Measurements from ENCODE around the gene PTPN14.

The PTPN14 gene

GRCh38 chr1:214420833-214421232, 130.6 kb downstream of the PTPN14 start:
- TF ChIP-seq POLR2AphosphoS5 (IDR thresholded peaks at IDR 0.05; ENCODE audit: low read depth) (no peak), GABPA (IDR thresholded peaks at IDR 0.05; ENCODE audit: low read depth) (no peak), SPI1 (IDR thresholded peaks at IDR 0.05; ENCODE audit: borderline replicate concordance, low read depth) (no peak)
- TF ChIP-seq, protein P1, sequence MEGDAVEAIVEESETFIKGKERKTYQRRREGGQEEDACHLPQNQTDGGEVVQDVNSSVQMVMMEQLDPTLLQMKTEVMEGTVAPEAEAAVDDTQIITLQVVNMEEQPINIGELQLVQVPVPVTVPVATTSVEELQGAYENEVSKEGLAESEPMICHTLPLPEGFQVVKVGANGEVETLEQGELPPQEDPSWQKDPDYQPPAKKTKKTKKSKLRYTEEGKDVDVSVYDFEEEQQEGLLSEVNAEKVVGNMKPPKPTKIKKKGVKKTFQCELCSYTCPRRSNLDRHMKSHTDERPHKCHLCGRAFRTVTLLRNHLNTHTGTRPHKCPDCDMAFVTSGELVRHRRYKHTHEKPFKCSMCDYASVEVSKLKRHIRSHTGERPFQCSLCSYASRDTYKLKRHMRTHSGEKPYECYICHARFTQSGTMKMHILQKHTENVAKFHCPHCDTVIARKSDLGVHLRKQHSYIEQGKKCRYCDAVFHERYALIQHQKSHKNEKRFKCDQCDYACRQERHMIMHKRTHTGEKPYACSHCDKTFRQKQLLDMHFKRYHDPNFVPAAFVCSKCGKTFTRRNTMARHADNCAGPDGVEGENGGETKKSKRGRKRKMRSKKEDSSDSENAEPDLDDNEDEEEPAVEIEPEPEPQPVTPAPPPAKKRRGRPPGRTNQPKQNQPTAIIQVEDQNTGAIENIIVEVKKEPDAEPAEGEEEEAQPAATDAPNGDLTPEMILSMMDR (IDR thresholded peaks at IDR 0.05; ENCODE audit: insufficient read depth, low read length), result no peak
- TF ChIP-seq, protein P2, sequence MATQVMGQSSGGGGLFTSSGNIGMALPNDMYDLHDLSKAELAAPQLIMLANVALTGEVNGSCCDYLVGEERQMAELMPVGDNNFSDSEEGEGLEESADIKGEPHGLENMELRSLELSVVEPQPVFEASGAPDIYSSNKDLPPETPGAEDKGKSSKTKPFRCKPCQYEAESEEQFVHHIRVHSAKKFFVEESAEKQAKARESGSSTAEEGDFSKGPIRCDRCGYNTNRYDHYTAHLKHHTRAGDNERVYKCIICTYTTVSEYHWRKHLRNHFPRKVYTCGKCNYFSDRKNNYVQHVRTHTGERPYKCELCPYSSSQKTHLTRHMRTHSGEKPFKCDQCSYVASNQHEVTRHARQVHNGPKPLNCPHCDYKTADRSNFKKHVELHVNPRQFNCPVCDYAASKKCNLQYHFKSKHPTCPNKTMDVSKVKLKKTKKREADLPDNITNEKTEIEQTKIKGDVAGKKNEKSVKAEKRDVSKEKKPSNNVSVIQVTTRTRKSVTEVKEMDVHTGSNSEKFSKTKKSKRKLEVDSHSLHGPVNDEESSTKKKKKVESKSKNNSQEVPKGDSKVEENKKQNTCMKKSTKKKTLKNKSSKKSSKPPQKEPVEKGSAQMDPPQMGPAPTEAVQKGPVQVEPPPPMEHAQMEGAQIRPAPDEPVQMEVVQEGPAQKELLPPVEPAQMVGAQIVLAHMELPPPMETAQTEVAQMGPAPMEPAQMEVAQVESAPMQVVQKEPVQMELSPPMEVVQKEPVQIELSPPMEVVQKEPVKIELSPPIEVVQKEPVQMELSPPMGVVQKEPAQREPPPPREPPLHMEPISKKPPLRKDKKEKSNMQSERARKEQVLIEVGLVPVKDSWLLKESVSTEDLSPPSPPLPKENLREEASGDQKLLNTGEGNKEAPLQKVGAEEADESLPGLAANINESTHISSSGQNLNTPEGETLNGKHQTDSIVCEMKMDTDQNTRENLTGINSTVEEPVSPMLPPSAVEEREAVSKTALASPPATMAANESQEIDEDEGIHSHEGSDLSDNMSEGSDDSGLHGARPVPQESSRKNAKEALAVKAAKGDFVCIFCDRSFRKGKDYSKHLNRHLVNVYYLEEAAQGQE (IDR thresholded peaks at IDR 0.05; ENCODE audit: insufficient replicate concordance, low read depth), result no peak
- Histone ChIP-seq H3K27me3 (ENCODE audit: insufficient read depth, poor library complexity, severe bottlenecking) (no peaks in the 10 kb centered on the region), H3K4me3 (replicated peaks; ENCODE audit: insufficient read depth, low read length) (no peak overlapping the region), H3K27ac (replicated peaks) (no peak overlapping the region)
- DNase-seq (ENCODE audit: low read depth in 1 of 2, low spot score in 1 of 2), result no peak

DNA sequence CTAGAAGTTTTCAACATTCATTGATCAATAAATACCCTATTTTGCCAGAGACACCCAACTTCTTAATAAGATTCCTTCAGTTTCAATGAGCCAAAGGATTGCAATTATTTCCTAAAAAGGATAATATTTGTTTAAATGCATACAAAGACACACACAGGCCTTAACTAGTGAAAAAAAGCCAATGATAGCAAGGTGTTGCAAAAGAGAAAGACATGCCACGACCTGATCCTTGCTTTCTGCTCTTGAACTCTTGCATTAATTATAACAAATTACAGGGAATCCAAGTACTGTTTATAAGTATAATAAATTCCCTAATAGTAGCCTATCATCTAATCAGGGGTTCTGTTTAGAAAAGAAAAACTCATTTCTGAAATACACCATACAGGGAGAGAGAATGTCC, 131.1 kb downstream of the PTPN14 start:
- DNase-seq (ENCODE audit: low read depth in 1 of 2, low spot score in 1 of 2), result no peak
- no peak overlapping the region for H3K27ac ChIP-seq (replicated peaks)
- H3K4me3 ChIP-seq (replicated peaks; ENCODE audit: insufficient read depth, low read length), result no peak overlapping the region
- TF ChIP-seq, protein P2 (IDR thresholded peaks at IDR 0.05; ENCODE audit: insufficient replicate concordance, low read depth), result no peak
- TF ChIP-seq, protein P1 (IDR thresholded peaks at IDR 0.05; ENCODE audit: insufficient read depth, low read length), result no peak
- TF ChIP-seq GABPA (IDR thresholded peaks at IDR 0.05; ENCODE audit: low read depth) (no peak), SPI1 (IDR thresholded peaks at IDR 0.05; ENCODE audit: borderline replicate concordance, low read depth) (no peak), POLR2AphosphoS5 (IDR thresholded peaks at IDR 0.05; ENCODE audit: low read depth) (no peak)
- no peaks in the 10 kb centered on the region for H3K27me3 ChIP-seq (ENCODE audit: insufficient read depth, poor library complexity, severe bottlenecking)

- TF ChIP-seq, protein P1 (IDR thresholded peaks at IDR 0.05; ENCODE audit: insufficient read depth, low read length), result no peak
- no peak for TF ChIP-seq POLR2AphosphoS5 (IDR thresholded peaks at IDR 0.05; ENCODE audit: low read depth)
- no peak for TF ChIP-seq GABPA (IDR thresholded peaks at IDR 0.05; ENCODE audit: low read depth)
- no peak for TF ChIP-seq SPI1 (IDR thresholded peaks at IDR 0.05; ENCODE audit: borderline replicate concordance, low read depth)
- TF ChIP-seq, protein P2 (IDR thresholded peaks at IDR 0.05; ENCODE audit: insufficient replicate concordance, low read depth), result no peak
- no peak overlapping the region for H3K27ac ChIP-seq (replicated peaks)
- H3K4me3 ChIP-seq (replicated peaks; ENCODE audit: insufficient read depth, low read length), result no peak overlapping the region
- no peak for DNase-seq (ENCODE audit: low read depth in 1 of 2, low spot score in 1 of 2)
- H3K27me3 ChIP-seq (ENCODE audit: insufficient read depth, poor library complexity, severe bottlenecking), result no peaks in the 10 kb centered on the region
These were observed 131.8 kb downstream of the PTPN14 start for GRCh38 chr1:214419650-214420049.
